NCI-H128 (cell line): ENCODE measurements around the gene POU6F2.

Source experiments
- DNase-seq: peaks from one replicate; lab custom pipeline; 2025; ENCODE audit not compliant: unreplicated experiment; lab: John Stamatoyannopoulos, UW

Gene POU6F2

DNA sequence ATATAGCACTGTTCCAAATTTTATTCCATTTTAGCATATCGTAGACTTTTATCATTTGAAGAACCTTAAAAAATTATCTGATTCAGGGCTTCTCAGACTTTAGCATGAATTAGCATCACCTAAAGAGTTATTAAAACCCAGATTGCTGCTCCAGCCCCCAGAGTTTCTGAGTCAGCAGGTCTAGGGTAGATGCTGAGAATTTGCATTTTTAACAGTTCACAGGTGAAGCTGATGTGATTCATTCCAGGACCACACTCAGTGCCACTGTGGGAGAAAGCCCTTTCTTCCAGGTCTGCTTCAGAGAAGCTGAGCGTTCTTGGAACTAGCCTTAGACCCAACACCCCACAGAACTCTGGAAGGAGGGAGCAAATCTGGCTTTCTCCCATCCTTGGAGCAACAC lies 414.4 kb downstream of the POU6F2 start:
- no peak for DNase-seq

GRCh38 chr7:39394105-39394680 lies 416.5 kb downstream of the POU6F2 start:
- no peak for DNase-seq

GRCh38 chr7:39399458-39399857 lies 421.7 kb downstream of the POU6F2 start:
- DNase-seq, result no peak

- no peak for DNase-seq
These were observed 422.3 kb downstream of the POU6F2 start for GRCh38 chr7:39399986-39400385.

- no peak for DNase-seq
These were observed 423.1 kb downstream of the POU6F2 start for GRCh38 chr7:39400836-39401235.

- no peak for DNase-seq
These were observed 424.3 kb downstream of the POU6F2 start for GRCh38 chr7:39402034-39402433.

DNA sequence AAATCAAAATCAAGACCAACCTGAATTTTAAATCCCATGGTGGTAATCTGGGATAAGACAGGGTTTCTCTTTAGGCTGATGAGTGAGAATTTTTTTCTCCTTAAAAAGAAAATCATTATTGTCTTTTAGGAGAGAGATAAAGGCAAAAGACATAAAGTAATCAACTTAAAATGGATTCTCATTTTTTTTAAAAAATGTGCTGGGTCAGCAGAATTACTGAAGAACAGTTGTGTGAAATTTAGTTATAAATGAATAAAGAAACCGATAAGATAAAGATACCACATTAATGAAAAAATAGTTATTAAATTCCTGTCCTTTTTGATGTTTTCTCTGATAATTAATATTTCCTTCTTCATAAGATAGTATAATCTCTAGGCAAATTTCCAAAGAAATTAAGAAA lies 427.2 kb downstream of the POU6F2 start:
- no peak for DNase-seq

- no peak for DNase-seq
These were observed 427.9 kb downstream of the POU6F2 start for GRCh38 chr7:39405581-39405980.

GRCh38 chr7:39406467-39406866 lies 428.8 kb downstream of the POU6F2 start:
- DNase-seq, result no peak

DNA sequence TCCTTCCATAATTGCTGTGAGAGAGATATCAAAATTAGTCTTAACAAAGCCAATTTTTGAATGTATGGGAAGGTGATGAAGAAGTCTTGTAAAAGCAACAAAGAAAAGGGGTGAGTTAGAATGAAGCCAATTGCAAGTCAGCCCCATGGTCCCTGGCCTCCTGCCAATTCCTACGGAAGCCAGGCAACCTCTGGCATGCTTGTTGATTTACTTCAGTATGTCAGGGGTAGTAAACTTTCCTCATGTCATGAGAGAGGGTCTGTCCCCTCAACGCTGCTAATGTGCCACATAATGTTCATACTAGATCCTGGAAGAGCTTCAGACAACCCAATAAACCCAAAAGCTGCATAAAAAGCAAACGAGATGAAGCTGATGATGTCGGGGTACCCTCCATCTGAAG lies 429.4 kb downstream of the POU6F2 start:
- no peak for DNase-seq

- DNase-seq, result no peak
These were observed 430.0 kb downstream of the POU6F2 start for GRCh38 chr7:39407723-39408122.

- DNase-seq, result no peak
These were observed 431.2 kb downstream of the POU6F2 start for GRCh38 chr7:39408906-39409305.

- DNase-seq, result no peak
These were observed 432.9 kb downstream of the POU6F2 start for GRCh38 chr7:39410582-39410981.

- no peak for DNase-seq
These were observed 436.0 kb downstream of the POU6F2 start for GRCh38 chr7:39413636-39414223.

DNA sequence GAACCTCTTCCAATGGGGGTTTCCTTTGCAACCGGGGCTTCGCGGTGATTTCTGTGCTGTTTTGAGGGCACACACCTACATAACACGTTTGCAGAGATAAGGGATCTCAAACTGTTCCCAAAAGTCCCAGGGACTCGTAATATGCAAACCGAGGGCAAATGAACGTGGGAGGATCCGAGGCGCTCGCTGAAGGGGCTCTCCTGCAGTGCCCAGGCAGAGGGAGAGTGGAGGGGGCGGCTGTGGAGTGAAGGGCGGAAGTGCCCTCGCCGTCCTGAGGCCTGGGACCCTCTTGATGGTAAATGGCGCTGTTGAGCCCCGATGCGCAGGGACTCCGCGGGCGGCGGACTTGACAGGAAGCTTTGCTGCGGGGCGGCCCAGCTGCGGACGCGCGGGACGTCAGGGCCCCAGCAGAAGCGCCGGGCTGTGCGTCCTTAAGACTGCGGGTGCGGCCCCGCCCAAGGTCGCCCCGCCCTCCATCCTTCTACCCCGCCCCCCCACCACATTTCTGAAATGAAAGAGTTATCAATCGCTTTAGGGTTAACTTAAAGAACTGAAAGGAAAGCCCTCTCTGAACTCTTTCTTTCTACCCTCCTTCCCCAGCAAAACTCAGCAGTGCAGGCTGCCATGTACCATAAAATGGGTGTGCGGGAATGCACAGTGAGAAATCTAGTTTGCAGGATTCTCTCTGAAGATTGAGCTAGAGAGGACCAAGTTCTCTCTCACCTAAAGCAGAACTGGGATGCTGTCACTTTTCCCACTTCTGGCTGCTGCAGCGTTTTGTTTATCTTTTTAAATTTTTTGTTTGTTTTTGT lies 436.7 kb downstream of the POU6F2 start:
- no peak for DNase-seq

DNA sequence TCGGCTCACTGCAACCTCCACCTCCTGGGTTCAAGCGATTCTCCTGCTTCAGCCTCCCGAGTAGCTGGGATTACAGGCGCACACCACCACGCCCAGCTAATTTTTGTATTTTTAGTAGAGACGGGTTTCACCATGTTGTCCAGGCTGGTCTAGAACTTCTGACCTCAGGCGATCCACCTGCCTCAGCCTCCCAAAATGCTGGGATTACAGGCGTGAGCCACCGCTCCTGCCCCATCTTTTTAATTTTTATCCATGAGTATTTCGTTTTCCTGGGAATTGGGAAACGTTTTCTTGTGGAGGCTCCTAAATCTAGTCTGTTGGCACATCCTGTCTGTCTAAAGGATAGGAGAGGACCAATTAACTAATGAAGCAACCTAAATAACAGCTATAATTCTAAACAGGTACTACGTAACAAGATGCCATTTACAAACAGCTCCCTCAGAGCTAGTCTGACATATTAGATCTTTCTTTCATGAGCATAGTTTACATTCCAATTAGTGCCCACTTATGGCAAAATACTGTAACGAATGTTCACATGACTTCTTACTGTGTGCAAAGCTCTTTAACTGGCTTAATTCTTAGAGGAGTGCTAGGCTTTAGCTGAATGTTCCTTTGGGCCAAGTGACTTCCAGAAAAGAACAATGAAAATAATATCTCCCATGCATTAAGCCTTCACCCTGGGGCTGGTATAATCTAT lies 437.5 kb downstream of the POU6F2 start:
- DNase-seq, result no peak

GRCh38 chr7:39416866-39417265 lies 439.2 kb downstream of the POU6F2 start:
- DNase-seq, result no peak

GRCh38 chr7:39417642-39418041 lies 439.9 kb downstream of the POU6F2 start:
- no peak for DNase-seq

GRCh38 chr7:39421251-39421650 lies 443.5 kb downstream of the POU6F2 start:
- no peak for DNase-seq

- DNase-seq, result no peak
These were observed 444.0 kb downstream of the POU6F2 start for GRCh38 chr7:39421661-39422060.

DNA sequence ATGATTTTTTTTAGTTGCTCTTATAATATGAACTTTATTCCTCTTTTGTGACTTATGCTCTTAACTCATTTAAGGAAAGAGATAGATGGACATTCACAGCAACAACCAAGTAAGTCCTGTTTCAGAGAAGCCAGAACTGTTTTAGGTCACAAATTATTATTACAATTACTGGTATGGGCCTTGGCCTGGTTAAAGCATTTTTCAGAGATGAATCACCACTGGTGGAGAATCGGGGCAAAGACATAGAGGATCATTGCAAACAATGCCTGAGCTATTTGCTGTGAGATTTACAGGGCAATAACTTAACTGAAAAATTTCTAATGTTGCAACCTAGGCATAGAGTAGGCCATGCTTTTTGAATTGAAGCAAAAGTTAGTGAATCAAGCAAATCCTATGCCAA lies 450.5 kb downstream of the POU6F2 start:
- no peak for DNase-seq

GRCh38 chr7:39429421-39429820 lies 451.7 kb downstream of the POU6F2 start:
- no peak for DNase-seq
